PC-3 (cell line): Measurements from ENCODE around the gene QPRT.

Source experiments
- CTCF ChIP-seq: fragments of 300-600 bp; sonication (generic); conservative IDR thresholded peaks from 2 replicates; pipeline ENCODE4 v1.5.1; 2017; ENCODE audit warnings: antibody characterized with exemption, low read depth, mild to moderate bottlenecking, low read length
- EZH2 ChIP-seq: fragments of 300-600 bp; sonication (generic); IDR thresholded peaks from one replicate; pipeline ENCODE4 v1.6.1; 2017; ENCODE audit warnings: antibody characterized with exemption, mild to moderate bottlenecking, low read length; ENCODE audit not compliant: unreplicated experiment

- TF ChIP-seq EZH2 = no peak
- TF ChIP-seq CTCF = no peak
Observed at GRCh38 chr16:29744541-29745101, 65.6 kb downstream of the QPRT start.
